Measurements from ENCODE around the gene YAE1. TPM values are rescaled to one million over a fixed set of nuclear protein-coding genes. Genes with fewer than 3 reads are reported as not detected.

The YAE1 gene
- polyA plus RNA-seq, 1 of the 3 experiments (the other 2 are of a cell fraction): 30.7 TPM

- no peak for DNase-seq
- H3K27ac ChIP-seq (ENCODE audit: low read depth in 2 of 2, low read length in 1 of 2): no peak overlapping the region
- no peak overlapping the region for H3K4me3 ChIP-seq (ENCODE audit: low read depth in 2 of 2, low read length in 1 of 2)
- no peaks in the 10 kb centered on the region for H3K4me1 ChIP-seq (ENCODE audit: control insufficient read depth in 1 of 2, insufficient read depth in 2 of 2, low read depth in 1 of 2, low read length in 1 of 2)
- ChIA-PET POLR2A (no interaction called here), CTCF (interaction anchor here (1.3 kb wide), 1 partner anchor 195 kb away, joined by 3 read pairs; no protein-coding TSS in a partner anchor)
- no peak overlapping the region for H2AFZ ChIP-seq (ENCODE audit: low read depth)
- no peak overlapping the region for H3K4me2 ChIP-seq
- peaks cover 7% of the 10 kb centered on the region; the same call in 1 of the 2 replicates for H3K9me3 ChIP-seq
- no peaks in the 10 kb centered on the region for H3K79me2 ChIP-seq (ENCODE audit: insufficient read depth)
- 81% methylated on average over 2 of the region's 2 CpGs for WGBS (ENCODE audit: low lambda C conversion rate)
- TF ChIP-seq, protein P1, sequence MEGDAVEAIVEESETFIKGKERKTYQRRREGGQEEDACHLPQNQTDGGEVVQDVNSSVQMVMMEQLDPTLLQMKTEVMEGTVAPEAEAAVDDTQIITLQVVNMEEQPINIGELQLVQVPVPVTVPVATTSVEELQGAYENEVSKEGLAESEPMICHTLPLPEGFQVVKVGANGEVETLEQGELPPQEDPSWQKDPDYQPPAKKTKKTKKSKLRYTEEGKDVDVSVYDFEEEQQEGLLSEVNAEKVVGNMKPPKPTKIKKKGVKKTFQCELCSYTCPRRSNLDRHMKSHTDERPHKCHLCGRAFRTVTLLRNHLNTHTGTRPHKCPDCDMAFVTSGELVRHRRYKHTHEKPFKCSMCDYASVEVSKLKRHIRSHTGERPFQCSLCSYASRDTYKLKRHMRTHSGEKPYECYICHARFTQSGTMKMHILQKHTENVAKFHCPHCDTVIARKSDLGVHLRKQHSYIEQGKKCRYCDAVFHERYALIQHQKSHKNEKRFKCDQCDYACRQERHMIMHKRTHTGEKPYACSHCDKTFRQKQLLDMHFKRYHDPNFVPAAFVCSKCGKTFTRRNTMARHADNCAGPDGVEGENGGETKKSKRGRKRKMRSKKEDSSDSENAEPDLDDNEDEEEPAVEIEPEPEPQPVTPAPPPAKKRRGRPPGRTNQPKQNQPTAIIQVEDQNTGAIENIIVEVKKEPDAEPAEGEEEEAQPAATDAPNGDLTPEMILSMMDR (IDR thresholded peaks at IDR 0.05): no peak
- TF ChIP-seq TEAD4 (IDR thresholded peaks at IDR 0.05; ENCODE audit: borderline replicate concordance, insufficient read depth): no peak
- TF ChIP-seq FOXM1 (IDR thresholded peaks at IDR 0.05; ENCODE audit: low read depth): no peak
- TF ChIP-seq MXI1 (IDR thresholded peaks at IDR 0.05; ENCODE audit: low read depth, low read length): no peak
- TF ChIP-seq YY1 (IDR thresholded peaks at IDR 0.05; ENCODE audit: low read depth): no peak
- no peak for TF ChIP-seq NFIC (IDR thresholded peaks at IDR 0.05; ENCODE audit: borderline replicate concordance)
- TF ChIP-seq, protein P2, sequence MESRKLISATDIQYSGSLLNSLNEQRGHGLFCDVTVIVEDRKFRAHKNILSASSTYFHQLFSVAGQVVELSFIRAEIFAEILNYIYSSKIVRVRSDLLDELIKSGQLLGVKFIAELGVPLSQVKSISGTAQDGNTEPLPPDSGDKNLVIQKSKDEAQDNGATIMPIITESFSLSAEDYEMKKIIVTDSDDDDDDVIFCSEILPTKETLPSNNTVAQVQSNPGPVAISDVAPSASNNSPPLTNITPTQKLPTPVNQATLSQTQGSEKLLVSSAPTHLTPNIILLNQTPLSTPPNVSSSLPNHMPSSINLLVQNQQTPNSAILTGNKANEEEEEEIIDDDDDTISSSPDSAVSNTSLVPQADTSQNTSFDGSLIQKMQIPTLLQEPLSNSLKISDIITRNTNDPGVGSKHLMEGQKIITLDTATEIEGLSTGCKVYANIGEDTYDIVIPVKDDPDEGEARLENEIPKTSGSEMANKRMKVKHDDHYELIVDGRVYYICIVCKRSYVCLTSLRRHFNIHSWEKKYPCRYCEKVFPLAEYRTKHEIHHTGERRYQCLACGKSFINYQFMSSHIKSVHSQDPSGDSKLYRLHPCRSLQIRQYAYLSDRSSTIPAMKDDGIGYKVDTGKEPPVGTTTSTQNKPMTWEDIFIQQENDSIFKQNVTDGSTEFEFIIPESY (IDR thresholded peaks at IDR 0.05; ENCODE audit: borderline replicate concordance, low read depth): no peak
- no peak for TF ChIP-seq CHD2 (IDR thresholded peaks at IDR 0.05; ENCODE audit: low read length, partially characterized antibody)
- TF ChIP-seq TAF1 (IDR thresholded peaks at IDR 0.05; ENCODE audit: borderline replicate concordance, low read depth, low read length): no peak
- TF ChIP-seq MEF2A (IDR thresholded peaks at IDR 0.05; ENCODE audit: borderline replicate concordance, low read depth): no peak
- TF ChIP-seq JUND (IDR thresholded peaks at IDR 0.05): no peak
- H3K36me3 ChIP-seq (replicated peaks in 1 of 2; ENCODE audit: control insufficient read depth in 1 of 2, insufficient read depth in 2 of 2, low read length in 1 of 2): no peaks in the 10 kb centered on the region
- H3K9me2 ChIP-seq: no peaks in the 10 kb centered on the region
- no peaks in the 10 kb centered on the region; the same call in 1 of the 2 replicates for H3K27me3 ChIP-seq (ENCODE audit: insufficient read depth)
- H3F3A ChIP-seq (replicated peaks; ENCODE audit: insufficient read depth): no peaks in the 10 kb centered on the region
- H3K9ac ChIP-seq: no peak overlapping the region
- H4K20me1 ChIP-seq (ENCODE audit: insufficient read depth): no peaks in the 10 kb centered on the region
These were observed 15.8 kb upstream of the YAE1 start for GRCh38 chr7:39550411-39550810.

DNA sequence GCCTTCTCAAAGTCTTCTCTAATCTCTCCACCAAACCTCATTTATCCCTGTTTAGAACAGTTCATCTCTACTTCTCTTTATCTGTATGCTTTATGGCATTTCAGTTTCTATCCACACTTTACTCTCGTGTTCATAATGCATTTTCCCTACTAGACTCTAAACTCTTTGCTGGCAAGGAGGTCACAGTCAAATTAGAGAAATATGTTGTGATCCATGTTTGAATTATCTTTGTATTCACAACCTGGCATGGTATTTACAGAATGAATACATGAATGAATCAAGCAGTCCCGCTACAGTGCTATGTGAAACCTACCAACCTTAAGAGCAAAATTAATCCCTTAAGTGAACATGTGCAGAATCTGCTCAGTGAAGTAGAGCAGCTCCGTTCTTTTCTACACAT is 12.8 kb upstream of the YAE1 start:
- Histone ChIP-seq H3K79me2 (ENCODE audit: insufficient read depth) (no peaks in the 10 kb centered on the region), H4K20me1 (ENCODE audit: insufficient read depth) (no peaks in the 10 kb centered on the region), H2AFZ (ENCODE audit: low read depth) (no peak overlapping the region), H3F3A (replicated peaks; ENCODE audit: insufficient read depth) (no peaks in the 10 kb centered on the region), H3K9me2 (no peaks in the 10 kb centered on the region), H3K36me3 (replicated peaks in 1 of 2; ENCODE audit: control insufficient read depth in 1 of 2, insufficient read depth in 2 of 2, low read length in 1 of 2) (no peaks in the 10 kb centered on the region), H3K4me1 (ENCODE audit: control insufficient read depth in 1 of 2, insufficient read depth in 2 of 2, low read depth in 1 of 2, low read length in 1 of 2) (no peaks in the 10 kb centered on the region), H3K27ac (ENCODE audit: low read depth in 2 of 2, low read length in 1 of 2) (no peak overlapping the region), H3K9ac (no peak overlapping the region), H3K9me3 (no peaks in the 10 kb centered on the region), H3K4me2 (no peak overlapping the region), H3K27me3 (ENCODE audit: insufficient read depth) (no peaks in the 10 kb centered on the region; the same call in 1 of the 2 replicates), H3K4me3 (ENCODE audit: low read depth in 2 of 2, low read length in 1 of 2) (no peak overlapping the region)
- TF ChIP-seq JUND (IDR thresholded peaks at IDR 0.05) (no peak), GATA2 (CRISPR knock-in tag; IDR thresholded peaks at IDR 0.05) (no peak), TEAD4 (IDR thresholded peaks at IDR 0.05; ENCODE audit: borderline replicate concordance, insufficient read depth) (no peak)
- WGBS (ENCODE audit: low lambda C conversion rate): 65% methylated on average over 3 of the region's 3 CpGs
- ChIA-PET POLR2A (no interaction called here), CTCF (interaction anchor here (1.0 kb wide), 1 partner anchor 193 kb away, joined by 3 read pairs; no protein-coding TSS in a partner anchor)
- DNase-seq: no peak

Measured in SK-N-SH (cell line).